GM23338 (cell line): ENCODE measurements around the gene MAD2L1BP. TPM values are rescaled to one million over a fixed set of nuclear protein-coding genes. Genes with fewer than 3 reads are reported as not detected.

ENCODE experiments used
- ATAC-seq: fragments of 200-7000 bp; cut with Tn5 transposase; 3 replicates; pipeline ENCODE4 v1.9.1; 2020
- DNase-seq: peaks from one replicate; pipeline ENCODE4 v3.0.0-alpha.2; 2015; ENCODE audit warnings: low spot score
- H2AFZ ChIP-seq: fragments of 200-600 bp; sonication (generic); 2 replicates; pipeline ENCODE4 v1.8.0; 2016; ENCODE audit warnings: antibody characterized with exemption, mild to moderate bottlenecking, moderate library complexity
- H3F3A ChIP-seq: fragments of 200-600 bp; sonication (generic); replicated peaks from 2 replicates; pipeline ENCODE4 v1.8.0; 2017; ENCODE audit warnings: antibody characterized with exemption, mixed run types, low read depth
- H3K27ac ChIP-seq: fragments of 200-600 bp; sonication (generic); 2 replicates; pipeline ENCODE4 v1.6.1; 2016; ENCODE audit warnings: low read depth
- H3K27me3 ChIP-seq: fragments of 200-600 bp; sonication (generic); 2 replicates; pipeline ENCODE4 v1.8.0; 2016; ENCODE audit warnings: mild to moderate bottlenecking, mixed run types, moderate library complexity; ENCODE audit not compliant: insufficient read depth
- H3K36me3 ChIP-seq: fragments of 200-600 bp; sonication (generic); 2 replicates; pipeline ENCODE4 v1.8.0; 2016; ENCODE audit warnings: mild to moderate bottlenecking; ENCODE audit not compliant: insufficient read depth
- H3K4me1 ChIP-seq: fragments of 200-600 bp; sonication (generic); 2 replicates; pipeline ENCODE4 v1.8.0; 2016; ENCODE audit warnings: mild to moderate bottlenecking, moderate library complexity; ENCODE audit not compliant: insufficient read depth
- H3K4me2 ChIP-seq: fragments of 200-600 bp; sonication (generic); 2 replicates; pipeline ENCODE4 v1.7.1; 2017; ENCODE audit warnings: mixed run types
- H3K4me3 ChIP-seq: fragments of 200-600 bp; sonication (generic); 2 replicates; pipeline ENCODE4 v1.6.1; 2016; ENCODE audit warnings: mixed run types
- H3K79me2 ChIP-seq: fragments of 200-600 bp; sonication (generic); replicated peaks from 2 replicates; pipeline ENCODE4 v1.8.0; 2017; ENCODE audit warnings: mild to moderate bottlenecking; ENCODE audit not compliant: insufficient read depth
- H3K9me2 ChIP-seq: fragments of 200-600 bp; sonication (generic); 2 replicates; pipeline ENCODE4 v1.8.0; 2017; ENCODE audit not compliant: insufficient read depth
- H4K20me1 ChIP-seq: fragments of 200-600 bp; sonication (generic); replicated peaks from 2 replicates; pipeline ENCODE4 v1.8.0; 2017; ENCODE audit warnings: mild to moderate bottlenecking; ENCODE audit not compliant: insufficient read depth
- H3K27ac Mint-ChIP-seq: 2 replicates; pipeline ENCODE4 v1.8.0; 2020; ENCODE audit warnings: inconsistent platforms, mild to moderate bottlenecking, moderate library complexity, mixed read lengths
- H3K27me3 Mint-ChIP-seq: 3 replicates; pipeline ENCODE4 v1.8.0; 2022; ENCODE audit warnings: low read depth, mild to moderate bottlenecking, moderate library complexity, mixed read lengths, inconsistent platforms; ENCODE audit not compliant: insufficient read depth, poor library complexity
- H3K36me3 Mint-ChIP-seq: 3 replicates; pipeline ENCODE4 v1.8.0; 2021; ENCODE audit warnings: low read depth, mild to moderate bottlenecking, inconsistent platforms, moderate library complexity, mixed read lengths
- H3K4me1 Mint-ChIP-seq: 3 replicates; pipeline ENCODE4 v1.8.0; 2020; ENCODE audit warnings: mild to moderate bottlenecking, inconsistent platforms, mixed read lengths
- H3K4me3 Mint-ChIP-seq: 3 replicates; pipeline ENCODE4 v1.8.0; 2021; ENCODE audit warnings: moderate library complexity, mild to moderate bottlenecking, inconsistent platforms, mixed read lengths
- H3K9me3 Mint-ChIP-seq: 3 replicates; pipeline ENCODE4 v1.8.0; 2020; ENCODE audit warnings: moderate library complexity, mild to moderate bottlenecking, inconsistent platforms, mixed read lengths
- EZH2 ChIP-seq: fragments of 200-600 bp; sonication (generic); IDR thresholded peaks from one replicate; pipeline ENCODE4 v1.8.0; 2017; ENCODE audit warnings: antibody characterized with exemption, mild to moderate bottlenecking, low read depth; ENCODE audit not compliant: unreplicated experiment
- EZH2phosphoT487 ChIP-seq: fragments of 200-600 bp; sonication (generic); IDR thresholded peaks from one replicate; pipeline ENCODE4 v1.8.1; 2018; ENCODE audit warnings: antibody characterized with exemption; ENCODE audit not compliant: unreplicated experiment
- JUNB ChIP-seq: IDR thresholded peaks from one replicate; pipeline ENCODE4 v1.6.1; 2016; ENCODE audit warnings: antibody characterized with exemption; ENCODE audit not compliant: unreplicated experiment
- STAT1 ChIP-seq: IDR thresholded peaks from one replicate; pipeline ENCODE4 v1.6.1; 2016; ENCODE audit warnings: antibody characterized with exemption; ENCODE audit not compliant: unreplicated experiment
- polyA plus RNA-seq: library from polyadenylated mRNA; unstranded; fragments of >200 nt; fragmentation: Nextera tagmentation; extraction: Ambion mirVana; gene quantifications from 2 replicates; pipeline ENCODE4 v1.2.1, GENCODE V29; 2016
- total RNA-seq: library from RNA; depleted of rRNA; stranded (reverse); fragments of >200 nt; shearing (Covaris generic); gene quantifications from 2 replicates; pipeline ENCODE4 v1.2.3, GENCODE V29; 2014
- TF ChIP-seq, protein P1 (sequence below): IDR thresholded peaks from 2 replicates; pipeline ENCODE4 v1.6.1; 2016; ENCODE audit warnings: antibody characterized with exemption
- TF ChIP-seq, protein P2 (sequence below): fragments of 250-450 bp; sonication (Bioruptor Pico); IDR thresholded peaks from 2 replicates; pipeline ENCODE4 v1.5.0; 2020; ENCODE audit warnings: mild to moderate bottlenecking, moderate library complexity
- TF ChIP-seq, protein P3 (sequence below): IDR thresholded peaks from one replicate; pipeline ENCODE4 v1.6.1; 2018; ENCODE audit warnings: antibody characterized with exemption; ENCODE audit not compliant: unreplicated experiment

Gene MAD2L1BP
- total and polyA plus RNA-seq, 2 experiments from 2014 or later = 26.6 to 51.7 TPM

DNA sequence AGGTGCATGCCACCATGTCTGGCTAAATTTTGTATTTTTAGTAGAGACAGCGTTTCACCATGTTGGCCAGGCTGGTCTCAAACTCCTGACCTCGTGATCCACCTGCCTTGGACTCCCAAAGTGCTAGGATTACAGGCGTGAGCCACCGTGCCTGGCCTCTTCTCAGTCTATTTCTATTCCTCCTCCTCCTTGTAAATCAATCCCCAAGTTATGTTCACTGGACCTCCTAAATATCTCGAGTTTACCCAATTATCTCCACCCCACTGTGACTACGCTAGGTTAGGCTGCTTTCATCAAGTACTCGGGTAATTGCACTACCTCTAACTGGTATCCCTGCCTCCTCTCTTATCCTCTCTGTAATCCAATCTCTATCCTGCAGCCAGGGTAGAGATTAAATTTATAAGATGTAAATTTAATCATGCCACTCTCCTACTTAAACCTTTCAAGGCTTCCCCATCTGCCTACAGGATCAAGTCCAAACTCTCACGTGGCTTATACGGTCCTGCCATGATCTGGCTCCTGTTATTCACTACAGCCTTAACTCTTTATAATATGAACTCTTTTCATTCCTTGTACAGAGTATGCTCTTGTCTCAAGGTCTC, 837 bp upstream of the MAD2L1BP start (continued):
- no peak for TF ChIP-seq EZH2phosphoT487
- TF ChIP-seq, protein P1, sequence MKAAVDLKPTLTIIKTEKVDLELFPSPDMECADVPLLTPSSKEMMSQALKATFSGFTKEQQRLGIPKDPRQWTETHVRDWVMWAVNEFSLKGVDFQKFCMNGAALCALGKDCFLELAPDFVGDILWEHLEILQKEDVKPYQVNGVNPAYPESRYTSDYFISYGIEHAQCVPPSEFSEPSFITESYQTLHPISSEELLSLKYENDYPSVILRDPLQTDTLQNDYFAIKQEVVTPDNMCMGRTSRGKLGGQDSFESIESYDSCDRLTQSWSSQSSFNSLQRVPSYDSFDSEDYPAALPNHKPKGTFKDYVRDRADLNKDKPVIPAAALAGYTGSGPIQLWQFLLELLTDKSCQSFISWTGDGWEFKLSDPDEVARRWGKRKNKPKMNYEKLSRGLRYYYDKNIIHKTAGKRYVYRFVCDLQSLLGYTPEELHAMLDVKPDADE = no peak
- TF ChIP-seq JUNB = no peak

GRCh38 chr6:43636308-43636659, 644 bp downstream of the MAD2L1BP start:
- no peak for ATAC-seq

More at GRCh38 chr6:43636308-43636659, 644 bp downstream of the MAD2L1BP start:
- H3K36me3 Mint-ChIP-seq = peaks cover 53% of the 10 kb centered on the region
- peak overlapping the region; percentile 98 for H3K4me3 Mint-ChIP-seq
- peaks cover 16% of the 10 kb centered on the region for H3K4me1 Mint-ChIP-seq
- H2AFZ ChIP-seq = peak overlapping the region; percentile 76
- H3K27ac ChIP-seq = 0 out of 2 replicates have a peak overlapping the region, but pooled peaks have one; percentile 51
- peak; percentile 10 for DNase-seq
- peaks cover 23% of the 10 kb centered on the region for H4K20me1 ChIP-seq
- peak overlapping the region; percentile 94 for H3K4me2 ChIP-seq
- H3K4me1 ChIP-seq = peaks cover 13% of the 10 kb centered on the region
- H3K27me3 Mint-ChIP-seq = peaks cover 7% of the 10 kb centered on the region
- H3K9me3 Mint-ChIP-seq = no peaks in the 10 kb centered on the region
- H3K79me2 ChIP-seq = peaks cover 44% of the 10 kb centered on the region
- H3K9me2 ChIP-seq = no peaks in the 10 kb centered on the region
- H3K27ac Mint-ChIP-seq = peak overlapping the region; percentile 96
- H3K27me3 ChIP-seq = no peaks in the 10 kb centered on the region
- H3K36me3 ChIP-seq = peaks cover 19% of the 10 kb centered on the region
- 0 out of 2 replicates have a peak, but pooled peaks cover 3% of the 10 kb centered on the region for H3F3A ChIP-seq
- TF ChIP-seq STAT1 (no peak), EZH2 (no peak)
- TF ChIP-seq, protein P2, sequence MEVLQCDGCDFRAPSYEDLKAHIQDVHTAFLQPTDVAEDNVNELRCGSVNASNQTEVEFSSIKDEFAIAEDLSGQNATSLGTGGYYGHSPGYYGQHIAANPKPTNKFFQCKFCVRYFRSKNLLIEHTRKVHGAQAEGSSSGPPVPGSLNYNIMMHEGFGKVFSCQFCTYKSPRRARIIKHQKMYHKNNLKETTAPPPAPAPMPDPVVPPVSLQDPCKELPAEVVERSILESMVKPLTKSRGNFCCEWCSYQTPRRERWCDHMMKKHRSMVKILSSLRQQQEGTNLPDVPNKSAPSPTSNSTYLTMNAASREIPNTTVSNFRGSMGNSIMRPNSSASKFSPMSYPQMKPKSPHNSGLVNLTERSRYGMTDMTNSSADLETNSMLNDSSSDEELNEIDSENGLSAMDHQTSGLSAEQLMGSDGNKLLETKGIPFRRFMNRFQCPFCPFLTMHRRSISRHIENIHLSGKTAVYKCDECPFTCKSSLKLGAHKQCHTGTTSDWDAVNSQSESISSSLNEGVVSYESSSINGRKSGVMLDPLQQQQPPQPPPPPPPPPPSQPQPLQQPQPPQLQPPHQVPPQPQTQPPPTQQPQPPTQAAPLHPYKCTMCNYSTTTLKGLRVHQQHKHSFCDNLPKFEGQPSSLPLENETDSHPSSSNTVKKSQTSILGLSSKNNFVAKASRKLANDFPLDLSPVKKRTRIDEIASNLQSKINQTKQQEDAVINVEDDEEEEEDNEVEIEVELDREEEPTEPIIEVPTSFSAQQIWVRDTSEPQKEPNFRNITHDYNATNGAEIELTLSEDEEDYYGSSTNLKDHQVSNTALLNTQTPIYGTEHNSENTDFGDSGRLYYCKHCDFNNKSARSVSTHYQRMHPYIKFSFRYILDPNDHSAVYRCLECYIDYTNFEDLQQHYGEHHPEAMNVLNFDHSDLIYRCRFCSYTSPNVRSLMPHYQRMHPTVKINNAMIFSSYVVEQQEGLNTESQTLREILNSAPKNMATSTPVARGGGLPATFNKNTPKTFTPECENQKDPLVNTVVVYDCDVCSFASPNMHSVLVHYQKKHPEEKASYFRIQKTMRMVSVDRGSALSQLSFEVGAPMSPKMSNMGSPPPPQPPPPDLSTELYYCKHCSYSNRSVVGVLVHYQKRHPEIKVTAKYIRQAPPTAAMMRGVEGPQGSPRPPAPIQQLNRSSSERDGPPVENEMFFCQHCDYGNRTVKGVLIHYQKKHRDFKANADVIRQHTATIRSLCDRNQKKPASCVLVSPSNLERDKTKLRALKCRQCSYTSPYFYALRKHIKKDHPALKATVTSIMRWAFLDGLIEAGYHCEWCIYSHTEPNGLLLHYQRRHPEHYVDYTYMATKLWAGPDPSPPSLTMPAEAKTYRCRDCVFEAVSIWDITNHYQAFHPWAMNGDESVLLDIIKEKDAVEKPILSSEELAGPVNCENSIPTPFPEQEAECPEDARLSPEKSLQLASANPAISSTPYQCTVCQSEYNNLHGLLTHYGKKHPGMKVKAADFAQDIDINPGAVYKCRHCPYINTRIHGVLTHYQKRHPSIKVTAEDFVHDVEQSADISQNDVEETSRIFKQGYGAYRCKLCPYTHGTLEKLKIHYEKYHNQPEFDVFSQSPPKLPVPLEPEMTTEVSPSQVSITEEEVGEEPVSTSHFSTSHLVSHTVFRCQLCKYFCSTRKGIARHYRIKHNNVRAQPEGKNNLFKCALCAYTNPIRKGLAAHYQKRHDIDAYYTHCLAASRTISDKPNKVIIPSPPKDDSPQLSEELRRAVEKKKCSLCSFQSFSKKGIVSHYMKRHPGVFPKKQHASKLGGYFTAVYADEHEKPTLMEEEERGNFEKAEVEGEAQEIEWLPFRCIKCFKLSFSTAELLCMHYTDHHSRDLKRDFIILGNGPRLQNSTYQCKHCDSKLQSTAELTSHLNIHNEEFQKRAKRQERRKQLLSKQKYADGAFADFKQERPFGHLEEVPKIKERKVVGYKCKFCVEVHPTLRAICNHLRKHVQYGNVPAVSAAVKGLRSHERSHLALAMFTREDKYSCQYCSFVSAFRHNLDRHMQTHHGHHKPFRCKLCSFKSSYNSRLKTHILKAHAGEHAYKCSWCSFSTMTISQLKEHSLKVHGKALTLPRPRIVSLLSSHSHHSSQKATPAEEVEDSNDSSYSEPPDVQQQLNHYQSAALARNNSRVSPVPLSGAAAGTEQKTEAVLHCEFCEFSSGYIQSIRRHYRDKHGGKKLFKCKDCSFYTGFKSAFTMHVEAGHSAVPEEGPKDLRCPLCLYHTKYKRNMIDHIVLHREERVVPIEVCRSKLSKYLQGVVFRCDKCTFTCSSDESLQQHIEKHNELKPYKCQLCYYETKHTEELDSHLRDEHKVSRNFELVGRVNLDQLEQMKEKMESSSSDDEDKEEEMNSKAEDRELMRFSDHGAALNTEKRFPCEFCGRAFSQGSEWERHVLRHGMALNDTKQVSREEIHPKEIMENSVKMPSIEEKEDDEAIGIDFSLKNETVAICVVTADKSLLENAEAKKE (CRISPR knock-in tag) = no peak
- TF ChIP-seq, protein P3, sequence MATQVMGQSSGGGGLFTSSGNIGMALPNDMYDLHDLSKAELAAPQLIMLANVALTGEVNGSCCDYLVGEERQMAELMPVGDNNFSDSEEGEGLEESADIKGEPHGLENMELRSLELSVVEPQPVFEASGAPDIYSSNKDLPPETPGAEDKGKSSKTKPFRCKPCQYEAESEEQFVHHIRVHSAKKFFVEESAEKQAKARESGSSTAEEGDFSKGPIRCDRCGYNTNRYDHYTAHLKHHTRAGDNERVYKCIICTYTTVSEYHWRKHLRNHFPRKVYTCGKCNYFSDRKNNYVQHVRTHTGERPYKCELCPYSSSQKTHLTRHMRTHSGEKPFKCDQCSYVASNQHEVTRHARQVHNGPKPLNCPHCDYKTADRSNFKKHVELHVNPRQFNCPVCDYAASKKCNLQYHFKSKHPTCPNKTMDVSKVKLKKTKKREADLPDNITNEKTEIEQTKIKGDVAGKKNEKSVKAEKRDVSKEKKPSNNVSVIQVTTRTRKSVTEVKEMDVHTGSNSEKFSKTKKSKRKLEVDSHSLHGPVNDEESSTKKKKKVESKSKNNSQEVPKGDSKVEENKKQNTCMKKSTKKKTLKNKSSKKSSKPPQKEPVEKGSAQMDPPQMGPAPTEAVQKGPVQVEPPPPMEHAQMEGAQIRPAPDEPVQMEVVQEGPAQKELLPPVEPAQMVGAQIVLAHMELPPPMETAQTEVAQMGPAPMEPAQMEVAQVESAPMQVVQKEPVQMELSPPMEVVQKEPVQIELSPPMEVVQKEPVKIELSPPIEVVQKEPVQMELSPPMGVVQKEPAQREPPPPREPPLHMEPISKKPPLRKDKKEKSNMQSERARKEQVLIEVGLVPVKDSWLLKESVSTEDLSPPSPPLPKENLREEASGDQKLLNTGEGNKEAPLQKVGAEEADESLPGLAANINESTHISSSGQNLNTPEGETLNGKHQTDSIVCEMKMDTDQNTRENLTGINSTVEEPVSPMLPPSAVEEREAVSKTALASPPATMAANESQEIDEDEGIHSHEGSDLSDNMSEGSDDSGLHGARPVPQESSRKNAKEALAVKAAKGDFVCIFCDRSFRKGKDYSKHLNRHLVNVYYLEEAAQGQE = no peak
- peak overlapping the region; percentile 99 for H3K4me3 ChIP-seq
